ENCODE results near the gene OVAAL.

OVAAL gene

GRCh38 chr1:180597520-180597919 is 38.8 kb downstream of the OVAAL start:
- Histone ChIP-seq H3K9me3 (replicated peaks; ENCODE audit: insufficient read depth, low read length) (no peaks in the 10 kb centered on the region), H3K4me1 (ENCODE audit: low read length) (no peaks in the 10 kb centered on the region), H3K79me2 (ENCODE audit: low read length) (no peaks in the 10 kb centered on the region), H2AFZ (ENCODE audit: low read length) (no peak overlapping the region), H3K9ac (ENCODE audit: low read length) (no peak overlapping the region), H3K4me3 (ENCODE audit: low read length) (no peak overlapping the region), H3F3A (ENCODE audit: insufficient read depth, low read length) (no peaks in the 10 kb centered on the region), H3K36me3 (replicated peaks; ENCODE audit: insufficient read depth, low read length) (no peaks in the 10 kb centered on the region), H3K9me2 (replicated peaks; ENCODE audit: insufficient read depth, low read length) (no peaks in the 10 kb centered on the region), H3K4me2 (ENCODE audit: low read depth, low read length) (no peak overlapping the region), H3K27me3 (replicated peaks; ENCODE audit: insufficient read depth, low read length) (no peaks in the 10 kb centered on the region), H3K27ac (ENCODE audit: low read length) (no peak overlapping the region), H4K20me1 (ENCODE audit: insufficient read depth, low read length) (no peaks in the 10 kb centered on the region)
- TF ChIP-seq EZH2phosphoT487 (IDR thresholded peaks at IDR 0.05; ENCODE audit: low read length), result no peak
- TF ChIP-seq, protein P1, sequence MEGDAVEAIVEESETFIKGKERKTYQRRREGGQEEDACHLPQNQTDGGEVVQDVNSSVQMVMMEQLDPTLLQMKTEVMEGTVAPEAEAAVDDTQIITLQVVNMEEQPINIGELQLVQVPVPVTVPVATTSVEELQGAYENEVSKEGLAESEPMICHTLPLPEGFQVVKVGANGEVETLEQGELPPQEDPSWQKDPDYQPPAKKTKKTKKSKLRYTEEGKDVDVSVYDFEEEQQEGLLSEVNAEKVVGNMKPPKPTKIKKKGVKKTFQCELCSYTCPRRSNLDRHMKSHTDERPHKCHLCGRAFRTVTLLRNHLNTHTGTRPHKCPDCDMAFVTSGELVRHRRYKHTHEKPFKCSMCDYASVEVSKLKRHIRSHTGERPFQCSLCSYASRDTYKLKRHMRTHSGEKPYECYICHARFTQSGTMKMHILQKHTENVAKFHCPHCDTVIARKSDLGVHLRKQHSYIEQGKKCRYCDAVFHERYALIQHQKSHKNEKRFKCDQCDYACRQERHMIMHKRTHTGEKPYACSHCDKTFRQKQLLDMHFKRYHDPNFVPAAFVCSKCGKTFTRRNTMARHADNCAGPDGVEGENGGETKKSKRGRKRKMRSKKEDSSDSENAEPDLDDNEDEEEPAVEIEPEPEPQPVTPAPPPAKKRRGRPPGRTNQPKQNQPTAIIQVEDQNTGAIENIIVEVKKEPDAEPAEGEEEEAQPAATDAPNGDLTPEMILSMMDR (IDR thresholded peaks at IDR 0.05; ENCODE audit: low read length), result no peak
- TF ChIP-seq EZH2 (optimal IDR thresholded peaks at IDR 0.05; ENCODE audit: low read depth, low read length), result no peak
- DNase-seq, result no peak

- H3K4me2 ChIP-seq (ENCODE audit: low read depth, low read length), result no peak overlapping the region
- no peaks in the 10 kb centered on the region for H3K27me3 ChIP-seq (replicated peaks; ENCODE audit: insufficient read depth, low read length)
- H3K9ac ChIP-seq (ENCODE audit: low read length), result no peak overlapping the region
- no peak for DNase-seq
- no peaks in the 10 kb centered on the region for H3K9me2 ChIP-seq (replicated peaks; ENCODE audit: insufficient read depth, low read length)
- H4K20me1 ChIP-seq (ENCODE audit: insufficient read depth, low read length), result no peaks in the 10 kb centered on the region
- no peaks in the 10 kb centered on the region for H3F3A ChIP-seq (ENCODE audit: insufficient read depth, low read length)
- TF ChIP-seq, protein P1 (IDR thresholded peaks at IDR 0.05; ENCODE audit: low read length), result no peak
- TF ChIP-seq EZH2 (optimal IDR thresholded peaks at IDR 0.05; ENCODE audit: low read depth, low read length) (no peak), EZH2phosphoT487 (IDR thresholded peaks at IDR 0.05; ENCODE audit: low read length) (no peak)
- no peak overlapping the region for H2AFZ ChIP-seq (ENCODE audit: low read length)
- no peaks in the 10 kb centered on the region for H3K36me3 ChIP-seq (replicated peaks; ENCODE audit: insufficient read depth, low read length)
- H3K79me2 ChIP-seq (ENCODE audit: low read length), result no peaks in the 10 kb centered on the region
- H3K4me3 ChIP-seq (ENCODE audit: low read length), result no peak overlapping the region
- H3K9me3 ChIP-seq (replicated peaks; ENCODE audit: insufficient read depth, low read length), result no peaks in the 10 kb centered on the region
- no peak overlapping the region for H3K27ac ChIP-seq (ENCODE audit: low read length)
- H3K4me1 ChIP-seq (ENCODE audit: low read length), result no peaks in the 10 kb centered on the region
These were observed 39.7 kb downstream of the OVAAL start for GRCh38 chr1:180598333-180598974.

DNA sequence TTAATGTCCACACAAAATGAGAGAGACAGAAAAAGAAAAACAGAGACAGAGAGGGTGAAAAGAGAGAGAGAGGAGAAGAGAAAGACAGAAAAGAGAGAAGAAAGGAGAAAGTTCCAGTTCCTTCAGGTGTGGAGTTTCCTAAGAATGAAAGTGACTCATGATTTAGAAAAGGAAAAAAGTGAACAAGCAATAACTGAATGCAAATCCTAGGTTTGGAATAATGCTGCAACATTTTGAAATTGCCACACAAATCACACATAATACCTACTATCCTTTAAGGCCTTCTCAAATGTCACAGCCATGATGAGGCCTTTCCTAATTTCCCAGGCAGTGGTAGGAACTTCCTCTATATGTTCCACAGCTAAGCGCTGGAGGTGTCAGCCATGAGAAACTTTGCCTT is 41.6 kb downstream of the OVAAL start:
- Histone ChIP-seq H3K9me3 (replicated peaks; ENCODE audit: insufficient read depth, low read length) (no peaks in the 10 kb centered on the region), H3K4me1 (ENCODE audit: low read length) (no peaks in the 10 kb centered on the region), H3K27me3 (replicated peaks; ENCODE audit: insufficient read depth, low read length) (no peaks in the 10 kb centered on the region), H3K79me2 (ENCODE audit: low read length) (no peaks in the 10 kb centered on the region), H3K9me2 (replicated peaks; ENCODE audit: insufficient read depth, low read length) (no peaks in the 10 kb centered on the region), H2AFZ (ENCODE audit: low read length) (no peak overlapping the region), H3K4me3 (ENCODE audit: low read length) (no peak overlapping the region), H4K20me1 (ENCODE audit: insufficient read depth, low read length) (no peaks in the 10 kb centered on the region), H3K9ac (ENCODE audit: low read length) (no peak overlapping the region), H3K4me2 (ENCODE audit: low read depth, low read length) (no peak overlapping the region), H3F3A (ENCODE audit: insufficient read depth, low read length) (no peaks in the 10 kb centered on the region), H3K36me3 (replicated peaks; ENCODE audit: insufficient read depth, low read length) (no peaks in the 10 kb centered on the region), H3K27ac (ENCODE audit: low read length) (no peak overlapping the region)
- DNase-seq, result no peak
- TF ChIP-seq EZH2phosphoT487 (IDR thresholded peaks at IDR 0.05; ENCODE audit: low read length) (no peak), EZH2 (optimal IDR thresholded peaks at IDR 0.05; ENCODE audit: low read depth, low read length) (no peak)
- TF ChIP-seq, protein P1 (IDR thresholded peaks at IDR 0.05; ENCODE audit: low read length), result no peak
